HG02981 (cell line): ENCODE measurements around the gene MAP3K4.

Experiments used
- ATAC-seq: cut with Tn5 transposase; IDR thresholded peaks from one replicate; pipeline ENCODE4 v1.9.1; 2021; ENCODE audit warnings: mild to moderate bottlenecking, moderate library complexity; ENCODE audit not compliant: unreplicated experiment

The MAP3K4 gene

DNA sequence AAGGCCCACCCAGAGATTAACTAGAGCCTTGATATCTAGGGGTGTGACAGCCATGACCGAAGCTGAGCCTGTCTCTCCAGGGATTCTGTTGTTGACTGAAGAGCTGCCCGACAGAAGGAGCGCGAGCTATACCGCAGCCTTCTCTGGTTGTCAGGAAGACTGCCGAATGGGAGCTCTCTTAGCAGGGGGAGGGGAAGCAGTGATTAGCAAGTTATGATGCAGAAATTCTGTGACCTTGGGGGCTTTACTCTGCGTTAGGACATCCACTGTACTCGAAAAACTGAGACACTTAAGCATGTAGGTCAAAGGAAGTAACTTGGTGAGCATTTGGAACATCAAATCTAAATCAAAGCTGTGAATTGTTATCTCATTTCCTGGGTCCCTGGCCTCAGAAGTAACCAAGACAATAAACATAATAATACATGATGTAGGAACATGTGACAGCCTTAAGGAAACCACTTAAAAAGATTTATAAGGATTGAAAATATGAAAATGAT, 84.7 kb downstream of the MAP3K4 start:
- no peak for ATAC-seq

- no peak for ATAC-seq
Observed at GRCh38 chr6:161079566-161080262, 88.1 kb downstream of the MAP3K4 start.

DNA sequence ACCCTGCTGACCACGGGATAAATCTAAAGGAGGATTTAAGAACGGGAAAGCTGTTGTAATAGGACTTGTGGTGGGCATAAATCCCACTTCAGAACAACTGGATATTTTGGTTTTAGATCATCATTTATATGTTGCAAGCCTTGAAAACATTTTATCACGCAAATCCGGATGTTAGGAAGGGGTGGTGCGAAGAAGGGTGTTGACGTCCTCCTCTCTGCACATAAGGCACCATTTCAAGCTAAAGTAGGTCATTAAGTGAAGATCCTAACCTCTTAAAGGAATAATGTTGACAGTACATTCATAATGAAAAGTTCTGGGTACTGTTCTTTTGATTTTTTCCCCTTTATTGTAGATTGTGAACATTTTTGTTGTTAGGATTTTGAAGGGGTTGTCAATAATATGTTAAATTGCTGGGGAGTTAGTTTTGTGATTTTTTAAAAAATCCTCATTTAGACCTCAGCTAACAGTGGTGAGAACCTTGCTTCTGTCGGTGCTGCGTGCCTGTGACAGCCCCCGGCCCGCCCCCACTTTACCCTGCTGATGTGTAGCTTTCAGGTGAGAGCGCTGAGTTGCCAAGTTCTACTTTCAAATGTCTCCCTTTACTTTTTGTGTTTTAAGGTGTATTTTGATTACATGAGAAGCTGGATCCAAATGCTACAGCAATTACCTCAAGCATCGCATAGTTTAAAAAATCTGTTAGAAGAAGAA, 88.8 kb downstream of the MAP3K4 start:
- ATAC-seq, result no peak

GRCh38 chr6:161082215-161082614, 90.6 kb downstream of the MAP3K4 start:
- no peak for ATAC-seq

DNA sequence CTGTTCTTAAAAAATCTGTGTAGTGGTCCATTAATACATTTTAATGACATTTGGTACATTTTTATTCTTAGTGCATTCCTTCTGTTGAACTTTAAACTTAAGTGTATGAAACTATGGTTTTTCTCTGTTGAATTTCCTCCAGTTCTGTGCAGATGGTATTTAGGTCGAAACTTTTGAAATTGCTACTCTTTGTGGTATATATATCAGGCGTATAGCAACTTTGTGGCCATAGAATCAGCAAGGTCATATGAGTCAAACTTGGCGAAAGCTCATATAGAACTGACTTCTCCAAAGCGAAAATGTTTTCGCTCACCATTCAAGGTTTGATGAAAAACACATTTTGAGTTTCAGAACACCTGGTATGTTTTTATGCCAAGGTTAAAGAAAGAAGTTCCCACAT, 93.7 kb downstream of the MAP3K4 start:
- no peak for ATAC-seq

DNA sequence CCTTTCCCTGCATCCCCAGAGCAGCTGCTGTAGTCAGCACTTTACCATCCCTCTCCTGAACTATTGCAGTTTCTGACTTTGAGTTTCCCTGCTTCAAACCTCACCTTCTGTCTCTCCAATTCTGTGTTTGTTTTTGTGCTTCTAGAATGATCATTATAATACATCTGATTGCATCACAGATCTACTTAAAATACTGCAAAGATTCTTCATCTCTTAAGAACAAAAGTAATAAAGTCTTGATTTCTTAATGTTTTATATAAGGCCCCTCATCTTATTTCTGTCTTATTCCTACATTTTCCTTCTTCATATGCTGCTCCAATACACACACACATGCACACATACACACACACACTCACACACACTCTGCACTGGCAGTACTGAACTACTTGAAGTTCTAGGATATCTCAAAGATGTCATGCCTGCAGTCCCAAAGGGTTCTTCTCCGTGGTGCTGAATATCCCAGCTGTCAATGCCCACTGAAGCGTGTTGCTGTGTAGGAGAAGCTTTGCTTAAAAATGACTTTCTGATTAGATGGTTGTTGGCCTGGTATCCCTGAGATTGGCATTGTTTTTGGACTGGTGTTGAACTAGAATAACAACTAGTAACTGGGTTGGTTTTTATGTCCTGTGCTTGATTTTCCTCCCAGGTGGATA, 97.2 kb downstream of the MAP3K4 start:
- no peak for ATAC-seq

DNA sequence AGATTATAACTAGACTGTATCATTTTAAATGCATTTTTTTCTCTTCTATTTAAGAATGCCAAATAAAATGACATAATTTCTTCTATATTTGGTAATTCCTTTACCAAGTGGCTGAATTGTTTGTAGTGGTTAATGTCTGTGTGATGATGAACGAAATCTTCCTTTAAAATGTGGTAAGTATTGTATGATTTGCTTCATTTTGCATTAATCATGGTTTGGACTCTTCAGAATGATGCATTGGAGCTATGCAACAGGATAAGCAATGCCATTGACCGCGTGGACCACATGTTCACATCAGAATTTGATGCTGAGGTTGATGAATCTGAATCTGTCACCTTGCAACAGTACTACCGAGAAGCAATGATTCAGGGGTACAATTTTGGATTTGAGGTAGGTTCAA, 99.6 kb downstream of the MAP3K4 start:
- no peak for ATAC-seq

DNA sequence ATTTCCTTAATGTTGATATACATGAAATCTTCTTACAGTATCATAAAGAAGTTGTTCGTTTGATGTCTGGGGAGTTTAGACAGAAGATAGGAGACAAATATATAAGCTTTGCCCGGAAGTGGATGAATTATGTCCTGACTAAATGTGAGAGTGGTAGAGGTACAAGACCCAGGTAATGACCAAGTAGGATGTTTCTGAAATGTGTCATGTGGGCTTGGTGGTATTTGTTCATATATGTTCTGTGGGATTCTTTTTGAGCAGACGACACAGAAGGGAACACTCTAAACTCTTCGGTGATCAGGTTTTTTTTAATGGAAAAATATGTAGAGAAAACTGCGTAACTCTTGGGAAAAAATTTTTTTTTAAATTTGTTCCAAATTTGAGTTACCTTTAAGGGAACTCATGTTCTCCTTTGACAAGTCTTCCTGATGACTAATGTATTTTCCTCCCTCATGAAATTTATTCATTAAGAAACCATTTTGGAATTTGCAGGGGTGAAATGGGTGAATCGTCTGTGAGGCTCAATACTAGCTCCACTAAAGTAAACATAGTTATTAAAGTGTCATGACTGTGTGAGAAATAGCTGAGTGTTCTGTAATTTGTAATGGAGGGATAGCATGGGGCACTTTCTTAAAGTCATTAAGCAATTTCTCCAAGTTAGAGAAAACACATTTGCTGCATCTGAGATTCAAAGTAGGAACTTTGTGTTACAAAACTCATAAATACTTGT, 100.6 kb downstream of the MAP3K4 start:
- no peak for ATAC-seq

DNA sequence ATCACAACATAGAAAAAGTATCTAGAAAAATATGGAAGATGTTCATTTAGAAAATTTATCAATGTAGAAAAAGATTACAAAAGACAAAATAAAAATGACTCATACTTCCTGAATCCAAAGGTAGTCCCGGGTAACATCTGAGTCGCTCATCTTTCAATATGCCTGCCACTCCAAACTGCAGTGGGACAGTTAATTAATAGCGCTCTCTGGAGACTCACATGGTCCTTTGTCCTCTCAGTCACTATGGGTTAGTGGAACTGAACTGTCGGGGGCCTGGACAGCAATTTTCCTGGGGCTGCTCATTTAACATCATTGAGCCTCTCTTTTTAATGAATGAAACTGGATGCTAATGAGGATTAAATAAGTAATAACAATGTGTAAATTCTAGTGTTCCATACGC, 103.4 kb downstream of the MAP3K4 start:
- ATAC-seq, result no peak

GRCh38 chr6:161095916-161096315, 104.3 kb downstream of the MAP3K4 start:
- ATAC-seq, result no peak

DNA sequence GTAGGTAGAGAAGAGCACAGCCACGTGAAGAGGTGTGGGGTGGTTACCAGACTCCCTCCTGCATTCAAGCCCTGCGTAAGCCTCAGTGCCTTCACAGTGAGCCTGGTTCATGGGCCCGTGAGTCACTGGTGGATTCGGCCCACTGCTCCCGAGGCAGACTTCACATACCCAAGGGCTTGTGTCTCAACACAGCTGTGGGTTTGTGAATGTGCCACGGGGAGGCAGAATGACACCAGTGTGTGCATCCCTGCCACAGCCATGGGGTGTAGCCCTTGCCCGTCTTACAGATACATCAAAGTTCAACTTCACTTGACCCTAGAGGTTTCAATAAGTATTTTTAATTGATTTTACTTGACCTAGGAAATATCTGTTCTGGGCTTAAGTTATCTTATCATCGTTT, 108.5 kb downstream of the MAP3K4 start:
- ATAC-seq, result no peak

GRCh38 chr6:161101517-161101916, 109.9 kb downstream of the MAP3K4 start:
- no peak for ATAC-seq

DNA sequence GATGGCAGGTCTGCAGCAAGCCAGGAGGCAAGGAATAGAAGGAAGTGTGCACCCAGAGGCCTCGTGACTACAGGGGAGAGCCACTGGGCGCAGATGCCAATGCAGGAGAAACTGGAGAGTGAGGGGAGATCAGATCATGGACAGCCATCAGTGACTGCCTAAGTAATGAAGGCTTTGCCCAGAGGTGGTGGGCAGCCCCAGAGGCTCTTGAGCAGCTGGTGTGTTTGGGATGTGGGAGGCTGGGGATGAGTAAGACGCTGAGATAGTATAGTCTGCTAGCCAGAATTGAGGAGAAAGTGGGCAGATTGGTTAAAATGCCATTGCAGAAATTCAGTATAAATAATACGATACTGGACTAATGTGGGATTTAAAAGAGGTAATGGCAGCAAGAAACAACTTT, 111.9 kb downstream of the MAP3K4 start:
- ATAC-seq, result no peak

DNA sequence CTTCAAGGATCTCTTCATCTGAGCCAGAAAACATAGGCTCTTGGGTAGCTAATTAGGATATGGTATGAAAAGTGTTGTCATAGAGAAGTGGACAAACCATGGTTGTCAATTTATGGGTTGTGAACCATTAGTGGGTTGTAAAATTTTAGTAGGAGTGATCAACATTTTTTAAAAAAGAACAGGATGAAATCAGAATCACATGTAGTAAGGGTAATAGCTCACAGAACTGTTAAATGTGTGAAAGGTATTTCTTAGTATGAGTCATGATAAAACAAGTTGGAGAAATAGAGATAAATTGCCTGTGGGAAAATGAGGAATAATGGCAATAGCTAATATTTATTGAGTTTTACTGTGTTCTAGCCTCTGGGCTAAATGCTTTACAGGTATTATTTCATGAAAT, 113.4 kb downstream of the MAP3K4 start:
- ATAC-seq, result no peak

- no peak for ATAC-seq
Observed at GRCh38 chr6:161105408-161105807, 113.8 kb downstream of the MAP3K4 start.

DNA sequence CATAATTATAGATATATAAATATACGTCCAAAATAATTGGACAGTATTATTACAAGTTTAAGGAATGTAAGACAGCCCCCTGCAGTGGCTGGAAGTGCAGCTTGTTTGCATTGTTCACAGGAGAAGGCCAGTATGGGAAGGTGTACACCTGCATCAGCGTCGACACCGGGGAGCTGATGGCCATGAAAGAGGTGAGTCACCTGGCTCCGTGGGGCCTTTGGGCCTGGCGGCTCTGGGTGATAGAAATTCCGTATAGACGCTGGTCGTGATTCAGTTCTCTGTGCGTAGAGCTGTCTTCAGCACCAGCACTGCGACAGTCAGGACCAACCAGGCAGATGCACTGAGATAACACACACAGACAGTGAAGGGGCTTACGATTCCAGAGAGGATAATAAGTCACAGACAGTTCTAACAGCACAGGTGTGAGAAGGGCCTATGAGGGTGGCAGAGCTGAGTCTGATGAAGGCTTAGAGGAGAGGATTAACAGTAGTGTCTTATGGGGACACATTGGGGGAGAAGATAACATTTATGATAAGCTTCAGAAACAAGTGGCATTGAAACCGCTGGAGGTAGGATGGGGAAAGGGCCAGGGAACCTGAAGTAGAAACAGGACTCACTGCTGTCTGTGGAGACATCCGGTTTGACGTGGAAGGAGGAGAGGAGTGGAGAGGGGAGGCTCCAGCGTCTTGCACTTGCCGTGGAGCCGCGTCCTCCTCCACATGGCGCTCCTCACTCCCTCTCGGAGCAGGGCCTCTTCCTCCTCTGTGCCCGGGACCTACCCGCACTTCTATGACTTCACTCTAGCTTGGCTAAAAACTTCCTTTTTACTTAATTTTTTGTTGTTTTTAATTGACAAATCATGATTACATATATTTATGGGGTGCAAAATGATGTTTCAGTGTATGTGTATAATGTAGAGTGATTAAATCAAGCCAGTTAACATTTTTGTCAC, 116.5 kb downstream of the MAP3K4 start:
- ATAC-seq, result no peak

DNA sequence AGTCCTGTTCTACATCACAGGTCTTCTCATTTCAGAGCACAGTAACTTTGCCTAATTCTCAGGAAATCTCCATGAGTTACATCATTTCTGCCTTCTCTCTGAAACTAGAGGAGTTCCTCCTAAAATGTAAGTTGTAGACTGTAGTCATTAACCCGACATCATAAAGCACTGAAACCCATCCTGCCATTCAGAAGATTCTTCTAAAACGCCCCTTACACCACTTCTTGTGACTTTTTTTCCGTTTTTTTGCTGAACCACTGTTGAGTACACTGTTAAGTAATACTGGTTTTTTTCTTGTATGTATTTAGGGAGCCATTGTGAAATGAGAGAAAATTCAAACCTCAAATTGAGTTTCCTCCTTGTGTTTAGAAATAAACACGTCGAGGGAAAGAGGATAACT, 117.3 kb downstream of the MAP3K4 start:
- ATAC-seq, result no peak

GRCh38 chr6:161109366-161109765, 117.8 kb downstream of the MAP3K4 start:
- ATAC-seq, result no peak

- ATAC-seq, result no peak
Observed at GRCh38 chr6:161110028-161110779, 118.6 kb downstream of the MAP3K4 start.
